ENCODE measurements around the gene SLC28A3. TPM values are rescaled to one million over a fixed set of nuclear protein-coding genes. Genes with fewer than 3 reads are reported as not detected.
A peak's percentile ranks its signal among the peaks of the same experiment; 100 is the strongest.
"Not testable (repeated sequence)": the region's sequence is repeated elsewhere in the genome, so short reads cannot be mapped to it uniquely, and the experiment has no call there.

The SLC28A3 gene
- under 1 TPM in 1 of 3 donors, not detected in 2; 0.28 TPM for polyA plus RNA-seq

- DNase-seq, result no peak
- H3K36me3 Mint-ChIP-seq, result no peaks in the 10 kb centered on the region
- no peaks in the 10 kb centered on the region for H3K9me3 Mint-ChIP-seq
- peaks cover 0 to 3% (median 2%) of the 10 kb centered on the region in 3 donors for H3K27me3 Mint-ChIP-seq (ENCODE audit: low read depth in 3 of 3)
- peaks cover 7 to 11% of the 10 kb centered on the region in 2 donors for H3K4me1 Mint-ChIP-seq
- no peak within 1 kb of the TSS for H3K27ac Mint-ChIP-seq
- no peak within 1 kb of the TSS for H3K4me3 Mint-ChIP-seq
These were observed at the start of gene SLC28A3 for GRCh38 chr9:84340535-84340934. TSS of gene SLC28A3 (minus strand) at chr9:84340758. CDS start at chr9:84340633, 125 bp downstream.

GRCh38 chr9:84390254-84390653 is 49.7 kb upstream of the SLC28A3 start:
- not testable (repeated sequence) for H3K27me3 Mint-ChIP-seq (ENCODE audit: low read depth in 3 of 3); H3K36me3 Mint-ChIP-seq; H3K9me3 Mint-ChIP-seq; DNase-seq; H3K4me3 Mint-ChIP-seq
- Mint-ChIP-seq H3K27ac (peak overlapping the region in 2 of 6 donors; percentile 52 to 54), H3K4me1 (peaks cover 0 to 13% of the 10 kb centered on the region in 2 donors)

- Mint-ChIP-seq H3K4me3 (peak overlapping the region in 2 of 5 donors; percentile 31 to 36), H3K27me3 (ENCODE audit: low read depth in 3 of 3) (peaks cover 0 to 3% (median 2%) of the 10 kb centered on the region in 3 donors), H3K27ac (peak overlapping the region in 4 of 6 donors; percentile 31 to 72 (median 61)), H3K9me3 (no peaks in the 10 kb centered on the region), H3K4me1 (peaks cover 0 to 13% of the 10 kb centered on the region in 2 donors), H3K36me3 (no peaks in the 10 kb centered on the region)
- DNase-seq, result no peak
These were observed 47.3 kb upstream of the SLC28A3 start for GRCh38 chr9:84387821-84388220.

- Mint-ChIP-seq H3K27ac (no peak overlapping the region), H3K4me1 (peaks cover 0 to 13% of the 10 kb centered on the region in 2 donors), H3K9me3 (no peaks in the 10 kb centered on the region), H3K4me3 (no peak overlapping the region), H3K27me3 (ENCODE audit: low read depth in 3 of 3) (peaks cover 0 to 2% (median 0%) of the 10 kb centered on the region in 3 donors), H3K36me3 (no peaks in the 10 kb centered on the region)
- no peak for DNase-seq
These were observed 46.2 kb upstream of the SLC28A3 start for GRCh38 chr9:84386753-84387152.

- DNase-seq, result no peak
- Mint-ChIP-seq H3K4me3 (no peak overlapping the region), H3K36me3 (no peaks in the 10 kb centered on the region), H3K27me3 (ENCODE audit: low read depth in 3 of 3) (peaks cover 0 to 2% (median 0%) of the 10 kb centered on the region in 3 donors), H3K27ac (no peak overlapping the region), H3K9me3 (peaks cover 0 to 2% (median 0%) of the 10 kb centered on the region in 6 donors), H3K4me1 (peaks cover 0 to 13% of the 10 kb centered on the region in 2 donors)
These were observed 45.0 kb upstream of the SLC28A3 start for GRCh38 chr9:84385386-84386040.

- no peak overlapping the region for H3K4me3 Mint-ChIP-seq
- H3K4me1 Mint-ChIP-seq, result peaks cover 0 to 14% of the 10 kb centered on the region in 2 donors
- DNase-seq, result no peak
- no peaks in the 10 kb centered on the region for H3K27me3 Mint-ChIP-seq (ENCODE audit: low read depth in 3 of 3)
- peaks cover 0 to 2% (median 0%) of the 10 kb centered on the region in 6 donors for H3K9me3 Mint-ChIP-seq
- no peak overlapping the region for H3K27ac Mint-ChIP-seq
- H3K36me3 Mint-ChIP-seq, result no peaks in the 10 kb centered on the region
These were observed 44.1 kb upstream of the SLC28A3 start for GRCh38 chr9:84384617-84385016.

- peaks cover 0 to 14% of the 10 kb centered on the region in 2 donors for H3K4me1 Mint-ChIP-seq
- no peak overlapping the region for H3K4me3 Mint-ChIP-seq
- no peak for DNase-seq
- peaks cover 0 to 2% (median 0%) of the 10 kb centered on the region in 6 donors for H3K9me3 Mint-ChIP-seq
- no peaks in the 10 kb centered on the region for H3K27me3 Mint-ChIP-seq (ENCODE audit: low read depth in 3 of 3)
- H3K36me3 Mint-ChIP-seq, result no peaks in the 10 kb centered on the region
- no peak overlapping the region for H3K27ac Mint-ChIP-seq
These were observed 42.6 kb upstream of the SLC28A3 start for GRCh38 chr9:84383178-84383577.

GRCh38 chr9:84382720-84383119 is 42.2 kb upstream of the SLC28A3 start:
- Mint-ChIP-seq H3K4me1 (peaks cover 0 to 9% of the 10 kb centered on the region in 2 donors), H3K4me3 (no peak overlapping the region), H3K36me3 (no peaks in the 10 kb centered on the region), H3K27ac (no peak overlapping the region), H3K27me3 (ENCODE audit: low read depth in 3 of 3) (no peaks in the 10 kb centered on the region), H3K9me3 (peaks cover 0 to 2% (median 0%) of the 10 kb centered on the region in 6 donors)
- DNase-seq, result no peak

- peaks cover 0 to 5% of the 10 kb centered on the region in 2 donors for H3K4me1 Mint-ChIP-seq
- H3K4me3 Mint-ChIP-seq, result no peak overlapping the region
- peaks cover 0 to 1% (median 0%) of the 10 kb centered on the region in 3 donors for H3K27me3 Mint-ChIP-seq (ENCODE audit: low read depth in 3 of 3)
- H3K9me3 Mint-ChIP-seq, result peaks cover 0 to 2% (median 0%) of the 10 kb centered on the region in 6 donors
- H3K36me3 Mint-ChIP-seq, result peaks cover 0 to 4% (median 0%) of the 10 kb centered on the region in 3 donors
- H3K27ac Mint-ChIP-seq, result peak overlapping the region in 1 of 6 donors; percentile 32
- DNase-seq, result no peak
These were observed 41.0 kb upstream of the SLC28A3 start for GRCh38 chr9:84381508-84381907.

GRCh38 chr9:84379740-84380139 is 39.2 kb upstream of the SLC28A3 start:
- H3K36me3 Mint-ChIP-seq, result peaks cover 0 to 7% (median 0%) of the 10 kb centered on the region in 3 donors
- H3K4me1 Mint-ChIP-seq, result peaks cover 0 to 16% of the 10 kb centered on the region in 2 donors
- H3K4me3 Mint-ChIP-seq, result no peak overlapping the region
- peaks cover 0 to 1% (median 0%) of the 10 kb centered on the region in 3 donors for H3K27me3 Mint-ChIP-seq (ENCODE audit: low read depth in 3 of 3)
- peaks cover 0 to 2% (median 0%) of the 10 kb centered on the region in 6 donors for H3K9me3 Mint-ChIP-seq
- H3K27ac Mint-ChIP-seq, result no peak overlapping the region
- DNase-seq, result no peak

- Mint-ChIP-seq H3K36me3 (peaks cover 0 to 7% (median 0%) of the 10 kb centered on the region in 3 donors), H3K4me1 (peaks cover 31 to 49% of the 10 kb centered on the region in 2 donors), H3K27ac (peak overlapping the region; percentile 2 to 68 (median 28)), H3K4me3 (peak overlapping the region in 2 of 5 donors; percentile 3 to 12), H3K27me3 (ENCODE audit: low read depth in 3 of 3) (peaks cover 0 to 2% (median 1%) of the 10 kb centered on the region in 3 donors), H3K9me3 (no peaks in the 10 kb centered on the region)
- no peak for DNase-seq
These were observed 35.4 kb upstream of the SLC28A3 start for GRCh38 chr9:84375954-84376353.

- Mint-ChIP-seq H3K4me3 (peak overlapping the region; percentile 7 to 71 (median 54)), H3K27me3 (ENCODE audit: low read depth in 3 of 3) (peaks cover 0 to 3% (median 1%) of the 10 kb centered on the region in 3 donors), H3K9me3 (no peaks in the 10 kb centered on the region), H3K36me3 (peaks cover 0 to 11% (median 0%) of the 10 kb centered on the region in 3 donors), H3K27ac (peak overlapping the region; percentile 35 to 84 (median 78)), H3K4me1 (peaks cover 45 to 61% of the 10 kb centered on the region in 2 donors)
- DNase-seq, result no peak
These were observed 34.0 kb upstream of the SLC28A3 start for GRCh38 chr9:84374516-84374915.

- H3K36me3 Mint-ChIP-seq, result peaks cover 0 to 11% (median 0%) of the 10 kb centered on the region in 3 donors
- H3K27ac Mint-ChIP-seq, result peak overlapping the region; percentile 35 to 84 (median 78)
- no peak for DNase-seq
- no peaks in the 10 kb centered on the region for H3K9me3 Mint-ChIP-seq
- peaks cover 50 to 65% of the 10 kb centered on the region in 2 donors for H3K4me1 Mint-ChIP-seq
- H3K4me3 Mint-ChIP-seq, result peak overlapping the region; percentile 7 to 71 (median 54)
- H3K27me3 Mint-ChIP-seq (ENCODE audit: low read depth in 3 of 3), result peaks cover 0 to 3% (median 1%) of the 10 kb centered on the region in 3 donors
These were observed 33.5 kb upstream of the SLC28A3 start for GRCh38 chr9:84374013-84374412.

- H3K27ac Mint-ChIP-seq, result peak overlapping the region; percentile 90 to 96 (median 92)
- peaks cover 0 to 7% (median 0%) of the 10 kb centered on the region in 3 donors for H3K36me3 Mint-ChIP-seq
- no peaks in the 10 kb centered on the region for H3K9me3 Mint-ChIP-seq
- DNase-seq, result peak; percentile 54 to 69 (median 58)
- peak overlapping the region; percentile 49 to 87 (median 82) for H3K4me3 Mint-ChIP-seq
- peaks cover 0 to 6% (median 0%) of the 10 kb centered on the region in 3 donors for H3K27me3 Mint-ChIP-seq (ENCODE audit: low read depth in 3 of 3)
- H3K4me1 Mint-ChIP-seq, result peaks cover 72 to 86% of the 10 kb centered on the region in 2 donors
These were observed 31.2 kb upstream of the SLC28A3 start for GRCh38 chr9:84371737-84372136.
